ENCODE results near the gene CELF2. TPM values are rescaled to one million over a fixed set of nuclear protein-coding genes. Genes with fewer than 3 reads are reported as not detected.

Gene CELF2
- total and polyA plus RNA-seq, 9 of the 15 experiments (the other 6 are each of a cell fraction or from before 2014, with no cell fraction given): 4.0 to 20.3 (median 11.1) TPM

- Histone ChIP-seq H4K20me1 (replicated peaks; ENCODE audit: control insufficient read depth, insufficient read depth, low read length) (no peaks in the 10 kb centered on the region), H3K27ac (ENCODE audit: extremely low read depth, low read depth, low read length) (no peak overlapping the region), H2AFZ (ENCODE audit: low read depth, low read length) (no peak overlapping the region), H3K9me3 (replicated peaks; ENCODE audit: control insufficient read depth, insufficient read depth, low read depth, low read length) (no peaks in the 10 kb centered on the region), H3K4me3 (no peak overlapping the region), H3K36me3 (ENCODE audit: control insufficient read depth, insufficient read depth, low read length) (no peaks in the 10 kb centered on the region), H3K4me2 (ENCODE audit: insufficient read depth, low read length) (no peak overlapping the region), H3K79me2 (ENCODE audit: control insufficient read depth, insufficient read depth, low read length) (no peaks in the 10 kb centered on the region), H3K9ac (ENCODE audit: insufficient read depth in 1 of 2, low read depth in 2 of 2, low read length in 2 of 2) (no peak overlapping the region), H3K27me3 (ENCODE audit: control insufficient read depth in 2 of 2, insufficient read depth in 2 of 2, low read length in 2 of 2) (no peaks in the 10 kb centered on the region; a peak in 1 of 5 replicates), H3K9me1 (ENCODE audit: control insufficient read depth, insufficient read depth, low read length) (no peaks in the 10 kb centered on the region), H3K4me1 (replicated peaks in 1 of 2; ENCODE audit: control insufficient read depth in 2 of 2, insufficient read depth in 2 of 2, low read length in 2 of 2) (peaks cover 3 to 5% of the 10 kb centered on the region in 2 experiments; a peak in 2 of 5 replicates)
- ATAC-seq: no peak
- ChIA-PET CTCF (ENCODE audit: low intra/inter-chr PET ratio) (no interaction called here), POLR2A (no interaction called here)
- 72% methylated on average over 9 of the region's 9 CpGs for WGBS (ENCODE audit: insufficient coverage, low coverage, missing lambda C conversion rate)
- TF ChIP-seq E4F1 (CRISPR knock-in tag; IDR thresholded peaks at IDR 0.05; ENCODE audit: borderline replicate concordance): no peak
- TF ChIP-seq PTTG1 (tag; IDR thresholded peaks at IDR 0.05; ENCODE audit: low read depth): no peak
- no peak for TF ChIP-seq MAFK (IDR thresholded peaks at IDR 0.05; ENCODE audit: low read length)
- TF ChIP-seq FOS (IDR thresholded peaks at IDR 0.05; ENCODE audit: extremely low read depth, insufficient read length): no peak
- TF ChIP-seq RBM34 (IDR thresholded peaks at IDR 0.05; ENCODE audit: borderline replicate concordance, insufficient read depth, low read length): no peak
- no peak for TF ChIP-seq ZNF79 (CRISPR knock-in tag; IDR thresholded peaks at IDR 0.05; ENCODE audit: low read depth)
- TF ChIP-seq ZNF318 (IDR thresholded peaks at IDR 0.05; ENCODE audit: borderline replicate concordance in 1 of 2, low read depth in 1 of 2): no peak
- no peak for TF ChIP-seq U2AF1 (optimal IDR thresholded peaks at IDR 0.05; ENCODE audit: low read depth, low read length)
- no peak for TF ChIP-seq ILK (tag; IDR thresholded peaks at IDR 0.05; ENCODE audit: borderline replicate concordance, low read depth)
- TF ChIP-seq TAF7 (tag; IDR thresholded peaks at IDR 0.05): no peak
- TF ChIP-seq RFX5 (IDR thresholded peaks at IDR 0.05; ENCODE audit: low read depth, low read length): no peak
- no peak for DNase-seq (ENCODE audit: extremely low read depth in 1 of 4, low spot score in 3 of 4)
- BruUV-seq (replicated peaks): no TSS peak
- intact Hi-C loops (cut with micrococcal nuclease): no loop called here
- in situ Hi-C loops (cut with MboI): no loop called here
- no peak for FAIRE-seq
Measured at GRCh38 chr10:11223507-11224140, 206.0 kb downstream of the CELF2 start.

Data from K562 (cell line).